Superior temporal gyrus (tissue), 1 donor: Measurements from ENCODE around the gene CEP112.
"Not testable (repeated sequence)": the region's sequence is repeated elsewhere in the genome, so short reads cannot be mapped to it uniquely, and the experiment has no call there.

ENCODE experiments used
- DNase-seq: peaks from one replicate; pipeline ENCODE4 v3.0.0-alpha.2; 2016; ENCODE audit errors: extremely low spot score

Gene CEP112

GRCh38 chr17:65891231-65891735, 300.6 kb downstream of the CEP112 start:
- no peak for DNase-seq

GRCh38 chr17:65888649-65889048, 303.3 kb downstream of the CEP112 start:
- no peak for DNase-seq

- no peak for DNase-seq
Observed at GRCh38 chr17:65886315-65887245, 305.4 kb downstream of the CEP112 start.

- DNase-seq, result no peak
Observed at GRCh38 chr17:65885541-65886312, 306.2 kb downstream of the CEP112 start.

GRCh38 chr17:65876985-65877384, 314.9 kb downstream of the CEP112 start:
- no peak for DNase-seq

GRCh38 chr17:65868881-65869280, 323.1 kb downstream of the CEP112 start:
- DNase-seq, result no peak

- no peak for DNase-seq
Observed at GRCh38 chr17:65867014-65867413, 324.9 kb downstream of the CEP112 start.

- DNase-seq, result no peak
Observed at GRCh38 chr17:65865715-65866425, 326.1 kb downstream of the CEP112 start.

GRCh38 chr17:65864394-65864793, 327.5 kb downstream of the CEP112 start:
- no peak for DNase-seq

- no peak for DNase-seq
Observed at GRCh38 chr17:65857718-65858117, 334.2 kb downstream of the CEP112 start.

GRCh38 chr17:65856865-65857264, 335.1 kb downstream of the CEP112 start:
- DNase-seq, result no peak

GRCh38 chr17:65855675-65856074, 336.3 kb downstream of the CEP112 start:
- no peak for DNase-seq

- DNase-seq, result no peak
Observed at GRCh38 chr17:65855245-65855644, 336.7 kb downstream of the CEP112 start.

- no peak for DNase-seq
Observed at GRCh38 chr17:65853816-65854215, 338.1 kb downstream of the CEP112 start.

GRCh38 chr17:65852911-65853310, 339.0 kb downstream of the CEP112 start:
- DNase-seq, result no peak

- DNase-seq, result no peak
Observed at GRCh38 chr17:65851965-65852736, 339.8 kb downstream of the CEP112 start.

GRCh38 chr17:65850486-65850885, 341.4 kb downstream of the CEP112 start:
- no peak for DNase-seq

GRCh38 chr17:65848751-65849150, 343.2 kb downstream of the CEP112 start:
- no peak for DNase-seq

GRCh38 chr17:65841089-65841488, 350.8 kb downstream of the CEP112 start:
- DNase-seq, result no peak

- DNase-seq, result not testable (repeated sequence)
Observed at GRCh38 chr17:65837232-65837631, 354.7 kb downstream of the CEP112 start.

GRCh38 chr17:65833214-65833613, 358.7 kb downstream of the CEP112 start:
- no peak for DNase-seq
